Endothelial cell of umbilical vein (primary cell): ENCODE data around the gene ADAMTS12.

Experiments used
- EZH2 ChIP-seq: IDR thresholded peaks from 2 replicates; pipeline ENCODE4 v1.6.1; 2012; ENCODE audit warnings: borderline replicate concordance, low read depth, mild to moderate bottlenecking, moderate library complexity, low read length, inconsistent platforms; ENCODE audit not compliant: severe bottlenecking
- POLR2AphosphoS5 ChIP-seq: IDR thresholded peaks from 2 replicates; pipeline ENCODE4 v1.6.1; 2012; ENCODE audit warnings: low read depth, mild to moderate bottlenecking, control low read depth, low read length, moderate library complexity; ENCODE audit not compliant: insufficient read depth

DNA sequence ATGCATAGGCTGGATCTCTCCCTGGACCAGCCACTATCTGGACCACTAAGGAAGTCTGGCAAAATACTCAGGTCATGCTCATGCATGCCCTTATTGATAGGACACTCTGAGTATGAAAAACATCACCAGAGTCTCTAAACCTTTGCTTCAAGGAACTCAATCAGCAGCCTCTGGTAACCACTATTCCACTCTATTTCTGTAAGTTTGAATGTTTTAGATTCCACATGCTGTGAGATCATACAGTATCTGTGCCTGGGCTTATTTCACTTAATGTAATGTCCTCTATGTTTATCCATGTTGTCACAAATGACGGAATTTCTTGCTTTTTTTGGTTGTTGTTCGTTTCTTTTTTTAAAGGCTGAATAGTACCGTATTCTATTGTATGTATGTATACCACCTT is 382.8 kb downstream of the ADAMTS12 start:
- TF ChIP-seq POLR2AphosphoS5 (no peak), EZH2 (no peak)
